ENCODE data around the gene MTCP1.
A peak's percentile ranks its signal among the peaks of the same experiment; 100 is the strongest.

Gene MTCP1

GRCh38 chrX:155069414-155069813, 1.5 kb downstream of the MTCP1 start:
- no peaks in the 10 kb centered on the region for H3K27me3 Mint-ChIP-seq
- H3K27ac Mint-ChIP-seq = no peak overlapping the region
- H3K4me3 Mint-ChIP-seq = peak overlapping the region; percentile 81 to 84
- H3K4me1 Mint-ChIP-seq (ENCODE audit: low read depth in 2 of 2) = peaks cover 25 to 29% of the 10 kb centered on the region in 2 donors
- no peaks in the 10 kb centered on the region for H3K9me3 Mint-ChIP-seq
- no peak for DNase-seq
- no peak for ATAC-seq (replicated peaks)
- H3K36me3 Mint-ChIP-seq (ENCODE audit: insufficient read depth) = peaks cover 17% of the 10 kb centered on the region

GRCh38 chrX:155068165-155068564, 2.8 kb downstream of the MTCP1 start:
- H3K9me3 Mint-ChIP-seq = no peaks in the 10 kb centered on the region
- no peak overlapping the region for H3K27ac Mint-ChIP-seq
- ATAC-seq (replicated peaks) (no peak), DNase-seq (no peak)
- H3K4me3 Mint-ChIP-seq = no peak overlapping the region
- H3K27me3 Mint-ChIP-seq = no peaks in the 10 kb centered on the region
- H3K4me1 Mint-ChIP-seq (ENCODE audit: low read depth in 2 of 2) = peaks cover 15 to 20% of the 10 kb centered on the region in 2 donors
- H3K36me3 Mint-ChIP-seq (ENCODE audit: insufficient read depth) = peaks cover 9% of the 10 kb centered on the region

- peaks cover 3% of the 10 kb centered on the region for H3K36me3 Mint-ChIP-seq (ENCODE audit: insufficient read depth)
- no peak overlapping the region for H3K27ac Mint-ChIP-seq
- no peak overlapping the region for H3K4me3 Mint-ChIP-seq
- DNase-seq (no peak), ATAC-seq (replicated peaks) (no peak)
- H3K9me3 Mint-ChIP-seq = no peaks in the 10 kb centered on the region
- peaks cover 8 to 9% of the 10 kb centered on the region in 2 donors for H3K4me1 Mint-ChIP-seq (ENCODE audit: low read depth in 2 of 2)
- H3K27me3 Mint-ChIP-seq = no peaks in the 10 kb centered on the region
Measured at GRCh38 chrX:155065035-155065734, 5.8 kb downstream of the MTCP1 start.

- no peak overlapping the region for H3K27ac Mint-ChIP-seq
- no peaks in the 10 kb centered on the region for H3K9me3 Mint-ChIP-seq
- H3K27me3 Mint-ChIP-seq = no peaks in the 10 kb centered on the region
- H3K4me3 Mint-ChIP-seq = no peak overlapping the region
- ATAC-seq (replicated peaks) = no peak
- H3K36me3 Mint-ChIP-seq (ENCODE audit: insufficient read depth) = peaks cover 6% of the 10 kb centered on the region
- no peak for DNase-seq
- H3K4me1 Mint-ChIP-seq (ENCODE audit: low read depth in 2 of 2) = peaks cover 0 to 2% of the 10 kb centered on the region in 2 donors
Measured at GRCh38 chrX:155061760-155062159, 9.2 kb downstream of the MTCP1 start.

GRCh38 chrX:155056877-155057792, 13.8 kb downstream of the MTCP1 start:
- no peaks in the 10 kb centered on the region for H3K9me3 Mint-ChIP-seq
- H3K27me3 Mint-ChIP-seq = no peaks in the 10 kb centered on the region
- peaks cover 3 to 5% of the 10 kb centered on the region in 2 donors for H3K4me1 Mint-ChIP-seq (ENCODE audit: low read depth in 2 of 2)
- peaks cover 14% of the 10 kb centered on the region for H3K36me3 Mint-ChIP-seq (ENCODE audit: insufficient read depth)
- H3K27ac Mint-ChIP-seq = peak overlapping the region; percentile 16 to 46
- peak; percentile 81 for ATAC-seq (replicated peaks)
- H3K4me3 Mint-ChIP-seq = peak overlapping the region; percentile 54 to 59
- peak; percentile 11 to 43 (median 38) for DNase-seq

GRCh38 chrX:155056471-155056870, 14.5 kb downstream of the MTCP1 start:
- peak overlapping the region in 1 of 2 donors; percentile 59 for H3K4me3 Mint-ChIP-seq
- ATAC-seq (replicated peaks) (peak; percentile 71), DNase-seq (no peak)
- H3K36me3 Mint-ChIP-seq (ENCODE audit: insufficient read depth) = peaks cover 13% of the 10 kb centered on the region
- H3K4me1 Mint-ChIP-seq (ENCODE audit: low read depth in 2 of 2) = peaks cover 3 to 5% of the 10 kb centered on the region in 2 donors
- no peaks in the 10 kb centered on the region for H3K27me3 Mint-ChIP-seq
- peak overlapping the region in 1 of 2 donors; percentile 16 for H3K27ac Mint-ChIP-seq
- no peaks in the 10 kb centered on the region for H3K9me3 Mint-ChIP-seq

GRCh38 chrX:155055494-155055893, 15.4 kb downstream of the MTCP1 start:
- DNase-seq (no peak), ATAC-seq (replicated peaks) (no peak)
- Mint-ChIP-seq H3K4me1 (ENCODE audit: low read depth in 2 of 2) (peaks cover 3 to 5% of the 10 kb centered on the region in 2 donors), H3K27me3 (no peaks in the 10 kb centered on the region), H3K36me3 (ENCODE audit: insufficient read depth) (peaks cover 13% of the 10 kb centered on the region), H3K4me3 (no peak overlapping the region), H3K27ac (no peak overlapping the region), H3K9me3 (no peaks in the 10 kb centered on the region)

GRCh38 chrX:155054255-155054654, 16.7 kb downstream of the MTCP1 start:
- H3K36me3 Mint-ChIP-seq (ENCODE audit: insufficient read depth) = peaks cover 14% of the 10 kb centered on the region
- H3K4me1 Mint-ChIP-seq (ENCODE audit: low read depth in 2 of 2) = peaks cover 3 to 5% of the 10 kb centered on the region in 2 donors
- no peak overlapping the region for H3K4me3 Mint-ChIP-seq
- H3K9me3 Mint-ChIP-seq = no peaks in the 10 kb centered on the region
- ATAC-seq (replicated peaks) = no peak
- no peaks in the 10 kb centered on the region for H3K27me3 Mint-ChIP-seq
- no peak overlapping the region for H3K27ac Mint-ChIP-seq
- DNase-seq = no peak

- no peaks in the 10 kb centered on the region for H3K27me3 Mint-ChIP-seq
- no peaks in the 10 kb centered on the region for H3K9me3 Mint-ChIP-seq
- no peak for DNase-seq
- H3K27ac Mint-ChIP-seq = peak overlapping the region in 1 of 2 donors; percentile 38
- ATAC-seq (replicated peaks) = no peak
- peaks cover 8 to 9% of the 10 kb centered on the region in 2 donors for H3K4me1 Mint-ChIP-seq (ENCODE audit: low read depth in 2 of 2)
- H3K36me3 Mint-ChIP-seq (ENCODE audit: insufficient read depth) = peaks cover 18% of the 10 kb centered on the region
- H3K4me3 Mint-ChIP-seq = no peak overlapping the region
Measured at GRCh38 chrX:155053656-155054055, 17.3 kb downstream of the MTCP1 start.

GRCh38 chrX:155052738-155053498, 18.0 kb downstream of the MTCP1 start:
- ATAC-seq (replicated peaks) = no peak
- Mint-ChIP-seq H3K4me3 (no peak overlapping the region), H3K4me1 (ENCODE audit: low read depth in 2 of 2) (peaks cover 10 to 12% of the 10 kb centered on the region in 2 donors), H3K9me3 (no peaks in the 10 kb centered on the region), H3K27me3 (no peaks in the 10 kb centered on the region), H3K27ac (peak overlapping the region in 1 of 2 donors; percentile 38), H3K36me3 (ENCODE audit: insufficient read depth) (peaks cover 18% of the 10 kb centered on the region)
- no peak for DNase-seq

GRCh38 chrX:155048977-155049619, 21.8 kb downstream of the MTCP1 start:
- Mint-ChIP-seq H3K27ac (peak overlapping the region; percentile 41 to 44), H3K4me1 (ENCODE audit: low read depth in 2 of 2) (peaks cover 7 to 12% of the 10 kb centered on the region in 2 donors), H3K27me3 (no peaks in the 10 kb centered on the region), H3K36me3 (ENCODE audit: insufficient read depth) (peaks cover 17% of the 10 kb centered on the region), H3K9me3 (no peaks in the 10 kb centered on the region), H3K4me3 (no peak overlapping the region)
- peak; percentile 56 for ATAC-seq (replicated peaks)
- DNase-seq = peak; percentile 28 to 33 (median 31)

GRCh38 chrX:155046811-155047528, 24.0 kb downstream of the MTCP1 start:
- no peak for ATAC-seq (replicated peaks)
- H3K4me3 Mint-ChIP-seq = no peak overlapping the region
- peaks cover 14% of the 10 kb centered on the region for H3K36me3 Mint-ChIP-seq (ENCODE audit: insufficient read depth)
- no peak overlapping the region for H3K27ac Mint-ChIP-seq
- no peaks in the 10 kb centered on the region for H3K9me3 Mint-ChIP-seq
- peaks cover 7 to 14% of the 10 kb centered on the region in 2 donors for H3K4me1 Mint-ChIP-seq (ENCODE audit: low read depth in 2 of 2)
- no peak for DNase-seq
- no peaks in the 10 kb centered on the region for H3K27me3 Mint-ChIP-seq

All from effector memory CD8-positive, alpha-beta T cell (primary cell).